ENCODE data around the gene RHO.

- no peak for TF ChIP-seq CTCF (conservative IDR thresholded peaks at IDR 0.05; ENCODE audit: low read depth, low read length)
- no peak for TF ChIP-seq EZH2 (IDR thresholded peaks at IDR 0.05; ENCODE audit: low read length, unreplicated experiment)
- TF ChIP-seq EZH2phosphoT487 (IDR thresholded peaks at IDR 0.05; ENCODE audit: borderline replicate concordance, low read length): no peak
Measured at GRCh38 chr3:129556890-129557547, 28.6 kb downstream of the RHO start.

All from PC-3 (cell line).